Astrocyte (in vitro differentiated cells and primary cell): ENCODE results near the gene MTMR4.

Experiments used
- EZH2 ChIP-seq: IDR thresholded peaks from 2 replicates; pipeline ENCODE4 v1.6.1; 2012; ENCODE audit warnings: mild to moderate bottlenecking, low read length, inconsistent platforms; ENCODE audit not compliant: insufficient read depth
- TF ChIP-seq, protein P1 (sequence below): IDR thresholded peaks from 2 replicates; pipeline ENCODE4 v1.5.1; 2011; ENCODE audit warnings: low read depth, mild to moderate bottlenecking, inconsistent platforms, low read length, moderate library complexity; ENCODE audit not compliant: insufficient read depth

DNA sequence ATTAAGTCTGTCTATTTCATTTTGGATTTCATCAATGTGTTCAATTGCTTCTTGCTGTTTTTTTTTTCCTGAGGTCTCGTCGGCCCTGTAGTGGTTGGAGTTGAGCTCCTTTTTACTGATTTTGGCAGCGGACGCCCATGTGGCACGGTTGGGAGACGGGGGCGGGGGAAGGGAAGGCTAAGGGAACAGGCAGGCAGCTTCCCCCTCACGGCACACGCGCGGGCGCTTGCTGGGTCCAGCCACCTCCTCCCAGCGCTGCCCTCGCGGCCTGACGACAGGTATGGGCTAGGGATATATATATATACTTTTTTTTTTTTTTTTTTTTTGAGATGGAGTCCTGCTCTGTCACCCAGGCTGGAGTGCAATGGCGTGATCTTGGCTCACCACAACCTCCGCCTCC is 37.6 kb downstream of the MTMR4 start:
- TF ChIP-seq, protein P1, sequence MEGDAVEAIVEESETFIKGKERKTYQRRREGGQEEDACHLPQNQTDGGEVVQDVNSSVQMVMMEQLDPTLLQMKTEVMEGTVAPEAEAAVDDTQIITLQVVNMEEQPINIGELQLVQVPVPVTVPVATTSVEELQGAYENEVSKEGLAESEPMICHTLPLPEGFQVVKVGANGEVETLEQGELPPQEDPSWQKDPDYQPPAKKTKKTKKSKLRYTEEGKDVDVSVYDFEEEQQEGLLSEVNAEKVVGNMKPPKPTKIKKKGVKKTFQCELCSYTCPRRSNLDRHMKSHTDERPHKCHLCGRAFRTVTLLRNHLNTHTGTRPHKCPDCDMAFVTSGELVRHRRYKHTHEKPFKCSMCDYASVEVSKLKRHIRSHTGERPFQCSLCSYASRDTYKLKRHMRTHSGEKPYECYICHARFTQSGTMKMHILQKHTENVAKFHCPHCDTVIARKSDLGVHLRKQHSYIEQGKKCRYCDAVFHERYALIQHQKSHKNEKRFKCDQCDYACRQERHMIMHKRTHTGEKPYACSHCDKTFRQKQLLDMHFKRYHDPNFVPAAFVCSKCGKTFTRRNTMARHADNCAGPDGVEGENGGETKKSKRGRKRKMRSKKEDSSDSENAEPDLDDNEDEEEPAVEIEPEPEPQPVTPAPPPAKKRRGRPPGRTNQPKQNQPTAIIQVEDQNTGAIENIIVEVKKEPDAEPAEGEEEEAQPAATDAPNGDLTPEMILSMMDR = no peak
- no peak for TF ChIP-seq EZH2
